ENCODE measurements around the gene WDR88. TPM values are rescaled to one million over a fixed set of nuclear protein-coding genes. Genes with fewer than 3 reads are reported as not detected.

Gene WDR88
- total and polyA plus RNA-seq, 8 donors: not detected

DNA sequence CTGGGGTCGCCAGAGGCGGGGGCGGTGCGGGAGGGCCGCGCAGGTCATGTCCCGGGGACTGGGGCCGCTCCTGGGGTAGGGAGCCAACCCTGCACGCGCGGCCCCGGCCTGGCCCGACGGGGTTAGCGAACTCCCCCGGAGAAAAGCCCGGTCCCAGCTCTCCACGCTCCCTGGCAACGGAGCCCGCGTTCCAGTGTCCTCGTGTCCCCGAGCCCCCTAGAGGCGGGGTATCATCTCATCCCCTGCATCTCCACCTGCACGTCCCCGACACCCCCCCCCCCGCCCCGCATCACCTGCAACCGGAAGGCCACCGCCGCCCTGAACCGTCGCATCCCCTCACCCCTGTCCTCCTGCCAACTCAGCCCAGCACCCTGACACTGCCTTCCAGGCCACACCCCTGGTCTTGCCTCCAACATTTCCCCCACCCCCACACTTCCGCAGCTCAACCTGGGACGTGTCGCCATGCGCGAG, 2.7 kb downstream of the WDR88 start:
- H3K4me1 ChIP-seq: peaks cover 0 to 7% (median 5%) of the 10 kb centered on the region in 4 donors
- 12 to 24% (median 14%) methylated on average over 17 to 38 of the region's 38 CpGs for WGBS, 5 donors
- H3K4me3 ChIP-seq: no peak overlapping the region
- no peaks in the 10 kb centered on the region for H3K9me3 ChIP-seq
- H3K27ac ChIP-seq: no peak overlapping the region
- intact Hi-C loops (cut with DNase I; ENCODE audit: low total_unique reads): no loop called here
- peak in 1 of 2 donors; percentile 50 for DNase-seq
- H3K36me3 ChIP-seq: peaks cover 12 to 32% (median 23%) of the 10 kb centered on the region in 4 donors
- TF ChIP-seq EP300 (IDR thresholded peaks at IDR 0.05) (no peak), POLR2A (IDR thresholded peaks at IDR 0.05) (no peak), POLR2AphosphoS5 (IDR thresholded peaks at IDR 0.05) (no peak)
- TF ChIP-seq, protein P1, sequence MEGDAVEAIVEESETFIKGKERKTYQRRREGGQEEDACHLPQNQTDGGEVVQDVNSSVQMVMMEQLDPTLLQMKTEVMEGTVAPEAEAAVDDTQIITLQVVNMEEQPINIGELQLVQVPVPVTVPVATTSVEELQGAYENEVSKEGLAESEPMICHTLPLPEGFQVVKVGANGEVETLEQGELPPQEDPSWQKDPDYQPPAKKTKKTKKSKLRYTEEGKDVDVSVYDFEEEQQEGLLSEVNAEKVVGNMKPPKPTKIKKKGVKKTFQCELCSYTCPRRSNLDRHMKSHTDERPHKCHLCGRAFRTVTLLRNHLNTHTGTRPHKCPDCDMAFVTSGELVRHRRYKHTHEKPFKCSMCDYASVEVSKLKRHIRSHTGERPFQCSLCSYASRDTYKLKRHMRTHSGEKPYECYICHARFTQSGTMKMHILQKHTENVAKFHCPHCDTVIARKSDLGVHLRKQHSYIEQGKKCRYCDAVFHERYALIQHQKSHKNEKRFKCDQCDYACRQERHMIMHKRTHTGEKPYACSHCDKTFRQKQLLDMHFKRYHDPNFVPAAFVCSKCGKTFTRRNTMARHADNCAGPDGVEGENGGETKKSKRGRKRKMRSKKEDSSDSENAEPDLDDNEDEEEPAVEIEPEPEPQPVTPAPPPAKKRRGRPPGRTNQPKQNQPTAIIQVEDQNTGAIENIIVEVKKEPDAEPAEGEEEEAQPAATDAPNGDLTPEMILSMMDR (IDR thresholded peaks at IDR 0.05): no peak
- H3K27me3 ChIP-seq: peaks cover 0 to 42% (median 11%) of the 10 kb centered on the region in 3 donors

GRCh38 chr19:33139165-33139564, 7.3 kb downstream of the WDR88 start:
- no peak for DNase-seq
- 60 to 80% (median 67%) methylated on average over 4 of the region's 4 CpGs for WGBS, 5 donors
- intact Hi-C loops (cut with DNase I; ENCODE audit: low total_unique reads): no loop called here
- Histone ChIP-seq H3K4me1 (peaks cover 0 to 12% (median 8%) of the 10 kb centered on the region in 4 donors), H3K36me3 (no peaks in the 10 kb centered on the region), H3K27me3 (peaks cover 0 to 45% (median 11%) of the 10 kb centered on the region in 3 donors), H3K9me3 (no peaks in the 10 kb centered on the region), H3K27ac (no peak overlapping the region), H3K4me3 (no peak overlapping the region)
- TF ChIP-seq EP300 (IDR thresholded peaks at IDR 0.05): no peak
- TF ChIP-seq POLR2AphosphoS5 (IDR thresholded peaks at IDR 0.05): no peak
- no peak for TF ChIP-seq POLR2A (IDR thresholded peaks at IDR 0.05)
- TF ChIP-seq, protein P1 (IDR thresholded peaks at IDR 0.05): no peak

DNA sequence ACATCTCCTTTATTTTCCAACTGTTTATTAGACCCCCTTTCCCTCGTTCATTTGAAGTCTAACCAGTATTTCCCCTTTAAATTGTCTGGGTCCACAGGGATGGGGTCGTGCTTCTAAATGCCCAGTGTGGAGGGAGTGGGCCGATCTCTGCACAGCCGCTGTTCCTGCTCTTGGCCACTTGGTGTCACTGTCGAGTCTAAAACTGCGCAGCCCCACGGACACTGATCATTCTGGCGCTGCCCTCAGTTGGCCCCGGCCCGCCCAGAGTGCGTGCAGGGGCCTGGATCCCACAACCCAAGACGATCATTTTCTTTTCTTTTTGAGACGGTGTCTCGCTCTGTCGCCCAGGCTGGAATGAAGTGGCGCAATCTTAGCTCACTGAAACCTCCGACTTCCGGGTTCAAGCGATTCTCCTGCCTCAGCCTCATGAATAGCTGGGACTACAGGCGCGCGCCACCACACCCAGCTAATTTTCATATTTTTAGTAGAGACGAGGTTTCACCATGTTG, 12.0 kb downstream of the WDR88 start:
- Histone ChIP-seq H3K9me3 (no peaks in the 10 kb centered on the region), H3K4me1 (peaks cover 0 to 7% (median 3%) of the 10 kb centered on the region in 4 donors), H3K27ac (no peak overlapping the region), H3K36me3 (no peaks in the 10 kb centered on the region), H3K4me3 (no peak overlapping the region), H3K27me3 (peaks cover 0 to 17% (median 0%) of the 10 kb centered on the region in 3 donors)
- peak; percentile 73 to 87 for DNase-seq
- intact Hi-C loops (cut with DNase I; ENCODE audit: low total_unique reads): loop anchor here (2.0 kb wide), 1 partner anchor 41 kb away; no protein-coding TSS in a partner anchor
- TF ChIP-seq POLR2A (IDR thresholded peaks at IDR 0.05) (no peak), EP300 (IDR thresholded peaks at IDR 0.05) (no peak), POLR2AphosphoS5 (IDR thresholded peaks at IDR 0.05) (peak in 1 of 3 donors; percentile 11)
- TF ChIP-seq, protein P1 (IDR thresholded peaks at IDR 0.05): peak in 5 of 7 experiments; percentile 79 to 97 (median 93)
- WGBS, 5 donors: 29 to 33% (median 30%) methylated on average over 23 of the region's 23 CpGs

GRCh38 chr19:33146209-33146608, 14.3 kb downstream of the WDR88 start:
- no peak for TF ChIP-seq EP300 (IDR thresholded peaks at IDR 0.05)
- Histone ChIP-seq H3K27me3 (peaks cover 0 to 12% (median 0%) of the 10 kb centered on the region in 3 donors), H3K4me3 (no peak overlapping the region), H3K27ac (no peak overlapping the region), H3K36me3 (no peaks in the 10 kb centered on the region), H3K9me3 (no peaks in the 10 kb centered on the region), H3K4me1 (peaks cover 0 to 7% (median 3%) of the 10 kb centered on the region in 4 donors)
- intact Hi-C loops (cut with DNase I; ENCODE audit: low total_unique reads): no loop called here
- 82 to 94% (median 90%) methylated on average over 9 of the region's 9 CpGs for WGBS, 5 donors
- no peak for DNase-seq

GRCh38 chr19:33147538-33147937, 15.6 kb downstream of the WDR88 start:
- no peaks in the 10 kb centered on the region for H3K9me3 ChIP-seq
- H3K4me1 ChIP-seq: peaks cover 0 to 7% (median 3%) of the 10 kb centered on the region in 4 donors
- H3K36me3 ChIP-seq: no peaks in the 10 kb centered on the region
- no peaks in the 10 kb centered on the region for H3K27me3 ChIP-seq
- intact Hi-C loops (cut with DNase I; ENCODE audit: low total_unique reads): no loop called here
- no peak overlapping the region for H3K27ac ChIP-seq
- DNase-seq: no peak
- 78 to 90% (median 89%) methylated on average over 6 of the region's 6 CpGs for whole genome bisulfite sequencing, 5 donors
- TF ChIP-seq POLR2AphosphoS5 (IDR thresholded peaks at IDR 0.05) (no peak), POLR2A (IDR thresholded peaks at IDR 0.05) (no peak), EP300 (IDR thresholded peaks at IDR 0.05) (no peak)
- TF ChIP-seq, protein P1 (IDR thresholded peaks at IDR 0.05): no peak
- no peak overlapping the region for H3K4me3 ChIP-seq
